Osteoblast (primary cell): Measurements from ENCODE around the gene AHDC1. TPM values are rescaled to one million over a fixed set of nuclear protein-coding genes. Genes with fewer than 3 reads are reported as not detected.
"Not testable (repeated sequence)": the region's sequence is repeated elsewhere in the genome, so short reads cannot be mapped to it uniquely, and the experiment has no call there.

Experiments
- DNase-seq: peaks from one replicate; pipeline ENCODE4 v3.0.0; 2011; ENCODE audit warnings: low spot score, mixed read lengths; ENCODE audit not compliant: insufficient read length; ENCODE audit errors: missing footprints
- H2AFZ ChIP-seq: 2 replicates; pipeline ENCODE4 v1.6.0; 2011; ENCODE audit warnings: mild to moderate bottlenecking, low read length
- H3K27ac ChIP-seq: 2 replicates; pipeline ENCODE4 v1.5.1; 2011; ENCODE audit warnings: mild to moderate bottlenecking, low read depth, low read length, moderate library complexity
- H3K27me3 ChIP-seq: 2 replicates; pipeline ENCODE4 v1.6.0; 2012; ENCODE audit warnings: mild to moderate bottlenecking, control low read depth, inconsistent platforms, low read length, moderate library complexity; ENCODE audit not compliant: insufficient read depth
- H3K36me3 ChIP-seq: 2 replicates; pipeline ENCODE4 v1.5.1; 2011; ENCODE audit warnings: mild to moderate bottlenecking, low read length, control low read depth, moderate library complexity; ENCODE audit not compliant: insufficient read depth
- H3K4me1 ChIP-seq: 2 replicates; pipeline ENCODE4 v1.5.1; 2011; ENCODE audit warnings: mild to moderate bottlenecking, low read length, control low read depth, moderate library complexity; ENCODE audit not compliant: insufficient read depth
- H3K4me2 ChIP-seq: 2 replicates; pipeline ENCODE4 v1.6.0; 2011; ENCODE audit warnings: mild to moderate bottlenecking, low read length; ENCODE audit not compliant: insufficient read depth
- H3K4me3 ChIP-seq: fragments of 200-600 bp; sonication (generic); 3 replicates; pipeline ENCODE4 v1.5.1; 2012; ENCODE audit warnings: mild to moderate bottlenecking, low read length, inconsistent platforms; ENCODE audit not compliant: insufficient read depth
- H3K79me2 ChIP-seq: 2 replicates; pipeline ENCODE4 v1.6.0; 2012; ENCODE audit warnings: mild to moderate bottlenecking, low read length, control low read depth, inconsistent platforms; ENCODE audit not compliant: insufficient read depth
- H3K9me3 ChIP-seq: 2 replicates; pipeline ENCODE4 v1.5.1; 2011; ENCODE audit warnings: low read depth, low read length, control low read depth
- H4K20me1 ChIP-seq: 2 replicates; pipeline ENCODE4 v1.6.0; 2012; ENCODE audit warnings: mild to moderate bottlenecking, low read length, control low read depth; ENCODE audit not compliant: insufficient read depth
- total RNA-seq: library from RNA; depleted of rRNA; stranded (reverse); fragments of >200 nt; gene quantifications from 2 replicates; pipeline ENCODE4 v1.2.3, GENCODE V29; 2012
- TF ChIP-seq, protein P1 (sequence below): IDR thresholded peaks from 2 replicates; pipeline ENCODE4 v1.5.1; 2011; ENCODE audit warnings: mild to moderate bottlenecking, low read depth, low read length, moderate library complexity; ENCODE audit errors: extremely low read depth

Gene AHDC1
- total RNA-seq, 1 donor: 11.2 TPM

DNA sequence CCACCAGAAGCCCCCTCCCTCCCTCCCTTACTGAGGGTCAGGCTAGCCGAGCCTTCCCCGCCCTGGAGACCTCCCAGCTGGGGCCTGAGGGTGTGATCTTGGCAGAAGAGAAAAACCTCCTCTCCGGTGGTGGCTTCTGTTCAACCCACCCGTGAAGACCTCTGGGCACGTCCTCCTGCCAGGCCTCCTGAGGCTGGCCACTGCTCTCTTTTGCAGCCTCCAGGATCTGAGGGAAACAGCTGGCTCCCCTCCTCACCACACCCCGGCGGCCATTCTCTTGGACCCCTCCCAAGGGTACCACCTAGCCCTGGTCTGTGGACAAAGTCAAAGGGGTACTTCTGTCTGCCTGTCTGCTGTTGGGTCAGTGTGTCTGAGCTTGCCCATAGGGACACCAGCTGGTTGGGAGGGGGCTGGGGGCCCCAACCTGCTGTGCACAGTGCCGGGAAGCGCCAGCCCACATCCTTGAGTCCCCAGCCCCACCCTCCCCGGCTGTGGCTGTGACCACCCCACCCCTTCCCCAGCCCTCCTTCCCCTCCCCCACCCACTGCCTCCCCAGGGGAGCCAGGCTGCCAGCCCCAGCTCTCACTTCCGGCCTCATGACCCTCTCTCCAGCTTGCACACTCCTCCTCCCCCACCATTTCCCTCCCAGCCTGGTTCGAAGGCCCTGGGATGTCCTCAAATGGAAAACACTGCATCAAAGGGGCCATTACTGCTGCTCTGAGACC lies 48.1 kb downstream of the AHDC1 start:
- peak; percentile 96 for DNase-seq
- H2AFZ ChIP-seq: no peak overlapping the region
- H4K20me1 ChIP-seq: peaks cover 24% of the 10 kb centered on the region
- H3K79me2 ChIP-seq: peaks cover 22% of the 10 kb centered on the region
- peaks cover 18% of the 10 kb centered on the region for H3K4me1 ChIP-seq
- H3K36me3 ChIP-seq: peaks cover 31% of the 10 kb centered on the region
- H3K27me3 ChIP-seq: no peaks in the 10 kb centered on the region
- no peak overlapping the region for H3K4me3 ChIP-seq
- H3K27ac ChIP-seq: no peak overlapping the region
- H3K9me3 ChIP-seq: no peaks in the 10 kb centered on the region
- TF ChIP-seq, protein P1, sequence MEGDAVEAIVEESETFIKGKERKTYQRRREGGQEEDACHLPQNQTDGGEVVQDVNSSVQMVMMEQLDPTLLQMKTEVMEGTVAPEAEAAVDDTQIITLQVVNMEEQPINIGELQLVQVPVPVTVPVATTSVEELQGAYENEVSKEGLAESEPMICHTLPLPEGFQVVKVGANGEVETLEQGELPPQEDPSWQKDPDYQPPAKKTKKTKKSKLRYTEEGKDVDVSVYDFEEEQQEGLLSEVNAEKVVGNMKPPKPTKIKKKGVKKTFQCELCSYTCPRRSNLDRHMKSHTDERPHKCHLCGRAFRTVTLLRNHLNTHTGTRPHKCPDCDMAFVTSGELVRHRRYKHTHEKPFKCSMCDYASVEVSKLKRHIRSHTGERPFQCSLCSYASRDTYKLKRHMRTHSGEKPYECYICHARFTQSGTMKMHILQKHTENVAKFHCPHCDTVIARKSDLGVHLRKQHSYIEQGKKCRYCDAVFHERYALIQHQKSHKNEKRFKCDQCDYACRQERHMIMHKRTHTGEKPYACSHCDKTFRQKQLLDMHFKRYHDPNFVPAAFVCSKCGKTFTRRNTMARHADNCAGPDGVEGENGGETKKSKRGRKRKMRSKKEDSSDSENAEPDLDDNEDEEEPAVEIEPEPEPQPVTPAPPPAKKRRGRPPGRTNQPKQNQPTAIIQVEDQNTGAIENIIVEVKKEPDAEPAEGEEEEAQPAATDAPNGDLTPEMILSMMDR: no peak
- peak overlapping the region; percentile 42 for H3K4me2 ChIP-seq

GRCh38 chr1:27554759-27555699 lies 48.9 kb downstream of the AHDC1 start:
- DNase-seq: peak; percentile 86
- Histone ChIP-seq H3K4me2 (no peak overlapping the region), H3K4me1 (peaks cover 18% of the 10 kb centered on the region), H3K79me2 (peaks cover 14% of the 10 kb centered on the region), H3K9me3 (no peaks in the 10 kb centered on the region), H3K27me3 (no peaks in the 10 kb centered on the region), H4K20me1 (peaks cover 16% of the 10 kb centered on the region), H3K36me3 (peaks cover 38% of the 10 kb centered on the region), H3K4me3 (no peak overlapping the region), H3K27ac (peak overlapping the region; percentile 19), H2AFZ (no peak overlapping the region)
- TF ChIP-seq, protein P1: no peak

DNA sequence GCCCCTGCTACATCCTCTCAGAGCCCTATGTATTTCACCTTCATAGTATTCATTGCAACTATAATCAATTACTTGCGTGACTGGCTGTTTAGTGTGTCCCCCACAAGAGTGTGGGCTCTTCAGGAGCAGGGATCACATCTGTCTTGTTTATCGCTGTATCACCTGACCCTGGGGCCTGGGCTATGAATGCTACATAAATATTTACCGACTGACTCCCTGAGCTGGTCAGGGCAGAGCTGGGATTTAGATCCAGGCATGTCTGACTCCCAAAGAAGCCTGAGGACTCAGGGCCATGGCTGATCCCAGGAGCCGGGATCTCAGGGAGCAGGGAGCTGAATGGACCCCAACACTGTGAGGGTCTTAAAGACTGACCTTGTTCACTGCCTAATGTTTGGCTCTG lies 49.7 kb downstream of the AHDC1 start:
- H3K27me3 ChIP-seq: no peaks in the 10 kb centered on the region
- H3K79me2 ChIP-seq: peaks cover 9% of the 10 kb centered on the region
- no peak overlapping the region for H2AFZ ChIP-seq
- H3K4me3 ChIP-seq: no peak overlapping the region
- H3K9me3 ChIP-seq: no peaks in the 10 kb centered on the region
- H3K27ac ChIP-seq: no peak overlapping the region
- H3K4me2 ChIP-seq: no peak overlapping the region
- TF ChIP-seq, protein P1: no peak
- peaks cover 13% of the 10 kb centered on the region for H4K20me1 ChIP-seq
- DNase-seq: no peak
- peaks cover 38% of the 10 kb centered on the region for H3K36me3 ChIP-seq
- peaks cover 18% of the 10 kb centered on the region for H3K4me1 ChIP-seq

DNA sequence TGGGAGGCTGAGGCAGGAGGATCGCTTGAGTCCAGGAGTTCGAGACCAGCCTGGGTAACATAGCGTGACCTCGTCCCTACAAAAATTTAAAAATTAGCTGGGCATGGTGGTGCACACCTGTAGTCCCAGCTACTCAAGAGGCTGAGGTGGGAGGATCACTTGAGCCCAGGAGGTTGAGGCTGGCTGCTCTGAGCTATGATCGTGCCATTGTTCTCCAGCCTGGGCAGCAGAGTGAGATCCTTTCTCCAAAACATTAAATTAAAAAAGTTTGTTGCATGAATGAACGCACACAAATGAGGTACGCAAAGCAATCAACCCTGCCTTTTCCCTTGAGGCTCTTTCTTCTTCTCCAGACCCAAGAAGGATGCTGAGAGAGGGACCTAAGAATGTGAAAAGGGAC lies 50.1 kb downstream of the AHDC1 start:
- not testable (repeated sequence) for H3K27ac ChIP-seq, DNase-seq, H3K79me2 ChIP-seq, H2AFZ ChIP-seq, H3K4me3 ChIP-seq, H3K4me2 ChIP-seq, H3K27me3 ChIP-seq, H3K9me3 ChIP-seq
- peaks cover 18% of the 10 kb centered on the region for H3K4me1 ChIP-seq
- H4K20me1 ChIP-seq: peaks cover 13% of the 10 kb centered on the region
- H3K36me3 ChIP-seq: peaks cover 37% of the 10 kb centered on the region
